ENCODE measurements around the gene STARD3. TPM values are rescaled to one million over a fixed set of nuclear protein-coding genes. Genes with fewer than 3 reads are reported as not detected.

STARD3 gene
- total and polyA plus RNA-seq, 2 of the 13 experiments (the other 11 are each of a cell fraction or from before 2014, with no cell fraction given) = 34.6 to 100 TPM

DNA sequence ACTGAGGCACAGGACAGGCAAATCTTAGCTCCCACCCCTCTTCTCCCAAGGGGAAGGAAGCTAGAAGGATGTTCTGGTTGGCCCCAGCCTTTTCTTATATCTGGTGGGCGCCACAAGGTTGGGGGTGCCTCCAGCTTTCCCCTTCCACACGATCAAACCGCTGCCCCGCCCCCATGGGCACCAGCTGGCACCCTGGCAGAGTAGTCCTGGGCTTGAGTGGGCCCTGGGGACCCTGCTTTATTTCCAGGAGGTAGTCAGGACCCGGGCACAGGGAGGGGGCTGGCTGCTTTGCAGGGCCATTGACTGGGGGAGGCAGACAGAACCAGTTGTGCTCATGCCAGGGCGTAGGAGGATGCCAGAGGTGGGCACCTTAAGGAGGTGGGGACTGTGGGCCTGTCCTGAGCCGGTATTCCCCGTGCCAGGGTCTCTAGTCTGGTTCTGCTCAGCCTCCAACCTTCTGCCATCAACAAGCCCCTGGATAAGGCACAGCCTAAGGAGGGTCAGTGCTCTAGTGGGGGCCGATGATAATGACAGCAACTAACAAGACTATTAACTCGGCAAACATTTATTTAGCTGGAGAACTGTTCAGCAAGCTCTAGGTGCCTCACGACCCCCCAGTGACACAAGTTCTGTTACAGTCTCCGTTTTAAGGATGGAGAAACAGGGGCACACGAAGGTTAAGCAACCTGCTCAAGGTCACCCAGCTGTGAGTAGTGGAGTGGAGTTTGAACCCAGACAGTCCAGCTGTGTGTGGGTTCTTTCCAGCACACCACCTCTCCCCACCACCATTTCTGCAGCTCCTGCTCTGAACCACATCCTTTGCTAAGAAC, 17.8 kb upstream of the STARD3 start (continued):
- TF ChIP-seq, protein P1, sequence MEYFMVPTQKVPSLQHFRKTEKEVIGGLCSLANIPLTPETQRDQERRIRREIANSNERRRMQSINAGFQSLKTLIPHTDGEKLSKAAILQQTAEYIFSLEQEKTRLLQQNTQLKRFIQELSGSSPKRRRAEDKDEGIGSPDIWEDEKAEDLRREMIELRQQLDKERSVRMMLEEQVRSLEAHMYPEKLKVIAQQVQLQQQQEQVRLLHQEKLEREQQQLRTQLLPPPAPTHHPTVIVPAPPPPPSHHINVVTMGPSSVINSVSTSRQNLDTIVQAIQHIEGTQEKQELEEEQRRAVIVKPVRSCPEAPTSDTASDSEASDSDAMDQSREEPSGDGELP (IDR thresholded peaks at IDR 0.05; ENCODE audit: borderline replicate concordance, low read depth) = peak; percentile 78
- TF ChIP-seq ZBTB42 (CRISPR knock-in tag; IDR thresholded peaks at IDR 0.05) (peak; percentile 94; the same call in 1 of the 2 replicates), JUNB (CRISPR knock-in tag; IDR thresholded peaks at IDR 0.05; ENCODE audit: borderline replicate concordance) (no peak), ZNF670 (CRISPR knock-in tag; IDR thresholded peaks at IDR 0.05; ENCODE audit: borderline replicate concordance) (no peak), ZNF788 (CRISPR knock-in tag; IDR thresholded peaks at IDR 0.05; ENCODE audit: borderline replicate concordance) (0 out of 2 replicates have a peak, but pooled peaks have one; percentile 16), ZNF331 (CRISPR knock-in tag; IDR thresholded peaks at IDR 0.05) (0 out of 2 replicates have a peak, but pooled peaks have one; percentile 12), AHR (CRISPR knock-in tag; IDR thresholded peaks at IDR 0.05) (peak; percentile 48; the same call in 1 of the 2 replicates), ZNF205 (CRISPR knock-in tag; IDR thresholded peaks at IDR 0.05) (no peak), ESRRA (CRISPR knock-in tag; IDR thresholded peaks at IDR 0.05; ENCODE audit: low read depth) (peak; percentile 93; the same call in 1 of the 2 replicates), RBAK (CRISPR knock-in tag; IDR thresholded peaks at IDR 0.05) (no peak), ZNF432 (CRISPR knock-in tag; IDR thresholded peaks at IDR 0.05; ENCODE audit: borderline replicate concordance) (no peak), ZNF557 (CRISPR knock-in tag; IDR thresholded peaks at IDR 0.05) (no peak), NFKB2 (CRISPR knock-in tag; IDR thresholded peaks at IDR 0.05; ENCODE audit: borderline replicate concordance) (no peak), TAF1 (CRISPR knock-in tag; IDR thresholded peaks at IDR 0.05) (no peak), CEBPB (IDR thresholded peaks at IDR 0.05; ENCODE audit: borderline replicate concordance, low read depth, low read length) (peak; percentile 65; the same call in 1 of the 2 replicates), GATAD2A (CRISPR knock-in tag; IDR thresholded peaks at IDR 0.05) (peak; percentile 50; the same call in 1 of the 2 replicates), ZNF232 (CRISPR knock-in tag; IDR thresholded peaks at IDR 0.05; ENCODE audit: borderline replicate concordance) (no peak), ZNF782 (CRISPR knock-in tag; IDR thresholded peaks at IDR 0.05; ENCODE audit: borderline replicate concordance) (0 out of 2 replicates have a peak, but pooled peaks have one; percentile 68), NR1H2 (CRISPR knock-in tag; IDR thresholded peaks at IDR 0.05; ENCODE audit: borderline replicate concordance, low read depth) (no peak), CEBPG (CRISPR knock-in tag; IDR thresholded peaks at IDR 0.05) (peak; percentile 53; the same call in 1 of the 2 replicates), FLYWCH1 (CRISPR knock-in tag; IDR thresholded peaks at IDR 0.05) (0 out of 2 replicates have a peak, but pooled peaks have one; percentile 59), NFATC3 (CRISPR knock-in tag; IDR thresholded peaks at IDR 0.05) (no peak)
- TF ChIP-seq, protein P2, sequence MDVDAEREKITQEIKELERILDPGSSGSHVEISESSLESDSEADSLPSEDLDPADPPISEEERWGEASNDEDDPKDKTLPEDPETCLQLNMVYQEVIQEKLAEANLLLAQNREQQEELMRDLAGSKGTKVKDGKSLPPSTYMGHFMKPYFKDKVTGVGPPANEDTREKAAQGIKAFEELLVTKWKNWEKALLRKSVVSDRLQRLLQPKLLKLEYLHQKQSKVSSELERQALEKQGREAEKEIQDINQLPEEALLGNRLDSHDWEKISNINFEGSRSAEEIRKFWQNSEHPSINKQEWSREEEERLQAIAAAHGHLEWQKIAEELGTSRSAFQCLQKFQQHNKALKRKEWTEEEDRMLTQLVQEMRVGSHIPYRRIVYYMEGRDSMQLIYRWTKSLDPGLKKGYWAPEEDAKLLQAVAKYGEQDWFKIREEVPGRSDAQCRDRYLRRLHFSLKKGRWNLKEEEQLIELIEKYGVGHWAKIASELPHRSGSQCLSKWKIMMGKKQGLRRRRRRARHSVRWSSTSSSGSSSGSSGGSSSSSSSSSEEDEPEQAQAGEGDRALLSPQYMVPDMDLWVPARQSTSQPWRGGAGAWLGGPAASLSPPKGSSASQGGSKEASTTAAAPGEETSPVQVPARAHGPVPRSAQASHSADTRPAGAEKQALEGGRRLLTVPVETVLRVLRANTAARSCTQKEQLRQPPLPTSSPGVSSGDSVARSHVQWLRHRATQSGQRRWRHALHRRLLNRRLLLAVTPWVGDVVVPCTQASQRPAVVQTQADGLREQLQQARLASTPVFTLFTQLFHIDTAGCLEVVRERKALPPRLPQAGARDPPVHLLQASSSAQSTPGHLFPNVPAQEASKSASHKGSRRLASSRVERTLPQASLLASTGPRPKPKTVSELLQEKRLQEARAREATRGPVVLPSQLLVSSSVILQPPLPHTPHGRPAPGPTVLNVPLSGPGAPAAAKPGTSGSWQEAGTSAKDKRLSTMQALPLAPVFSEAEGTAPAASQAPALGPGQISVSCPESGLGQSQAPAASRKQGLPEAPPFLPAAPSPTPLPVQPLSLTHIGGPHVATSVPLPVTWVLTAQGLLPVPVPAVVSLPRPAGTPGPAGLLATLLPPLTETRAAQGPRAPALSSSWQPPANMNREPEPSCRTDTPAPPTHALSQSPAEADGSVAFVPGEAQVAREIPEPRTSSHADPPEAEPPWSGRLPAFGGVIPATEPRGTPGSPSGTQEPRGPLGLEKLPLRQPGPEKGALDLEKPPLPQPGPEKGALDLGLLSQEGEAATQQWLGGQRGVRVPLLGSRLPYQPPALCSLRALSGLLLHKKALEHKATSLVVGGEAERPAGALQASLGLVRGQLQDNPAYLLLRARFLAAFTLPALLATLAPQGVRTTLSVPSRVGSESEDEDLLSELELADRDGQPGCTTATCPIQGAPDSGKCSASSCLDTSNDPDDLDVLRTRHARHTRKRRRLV (CRISPR knock-in tag; IDR thresholded peaks at IDR 0.05) = no peak
- TF ChIP-seq, protein P3, sequence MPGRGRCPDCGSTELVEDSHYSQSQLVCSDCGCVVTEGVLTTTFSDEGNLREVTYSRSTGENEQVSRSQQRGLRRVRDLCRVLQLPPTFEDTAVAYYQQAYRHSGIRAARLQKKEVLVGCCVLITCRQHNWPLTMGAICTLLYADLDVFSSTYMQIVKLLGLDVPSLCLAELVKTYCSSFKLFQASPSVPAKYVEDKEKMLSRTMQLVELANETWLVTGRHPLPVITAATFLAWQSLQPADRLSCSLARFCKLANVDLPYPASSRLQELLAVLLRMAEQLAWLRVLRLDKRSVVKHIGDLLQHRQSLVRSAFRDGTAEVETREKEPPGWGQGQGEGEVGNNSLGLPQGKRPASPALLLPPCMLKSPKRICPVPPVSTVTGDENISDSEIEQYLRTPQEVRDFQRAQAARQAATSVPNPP (CRISPR knock-in tag; IDR thresholded peaks at IDR 0.05) = no peak

Measured in HepG2 (cell line).